ENCODE data around the gene PRKCE. TPM values are rescaled to one million over a fixed set of nuclear protein-coding genes. Genes with fewer than 3 reads are reported as not detected.

Gene PRKCE
- 9.8 and 12.1 TPM in 2 replicates for total RNA-seq

GRCh38 chr2:45651415-45652089 lies at the start of gene PRKCE:
TSS of gene PRKCE (plus strand) at chr2:45651675.

GRCh38 chr2:45611020-45611859 lies 40.2 kb upstream of the PRKCE start, which contains the start of gene SRBD1:
TSS of gene SRBD1 (minus strand) at chr2:45611267. CDS start at chr2:45605441, 5,826 bp downstream.

Other genes with a start within 250 kb of the PRKCE start
- gene SRBD1, start 40.4 kb upstream of the PRKCE start, total RNA-seq: 25.1 and 33.3 TPM in 2 replicates

All from articular chondrocyte of knee joint (primary cell).